Suppressor macrophage (primary cell): ENCODE measurements around the gene MAP3K20.

ENCODE experiments used
- DNase-seq, 4 experiments: peaks; one replicate each; pipeline ENCODE4 v3.0.0-alpha.2; 2020 to 2022

Gene MAP3K20

GRCh38 chr2:173235947-173236803, 160.5 kb downstream of the MAP3K20 start:
- DNase-seq: no peak

GRCh38 chr2:173238385-173238784, 162.7 kb downstream of the MAP3K20 start:
- DNase-seq: no peak

- no peak for DNase-seq
Observed at GRCh38 chr2:173238831-173239230, 163.2 kb downstream of the MAP3K20 start.

- no peak for DNase-seq
Observed at GRCh38 chr2:173239644-173240043, 164.0 kb downstream of the MAP3K20 start.

- DNase-seq: no peak
Observed at GRCh38 chr2:173240083-173240482, 164.4 kb downstream of the MAP3K20 start.

- no peak for DNase-seq
Observed at GRCh38 chr2:173241643-173242042, 166.0 kb downstream of the MAP3K20 start.

GRCh38 chr2:173247156-173247555, 171.5 kb downstream of the MAP3K20 start:
- no peak for DNase-seq

GRCh38 chr2:173248381-173248780, 172.7 kb downstream of the MAP3K20 start:
- no peak for DNase-seq

- DNase-seq: no peak
Observed at GRCh38 chr2:173249661-173250641, 174.3 kb downstream of the MAP3K20 start.

- DNase-seq: no peak
Observed at GRCh38 chr2:173251225-173251624, 175.6 kb downstream of the MAP3K20 start.

GRCh38 chr2:173252581-173252980, 176.9 kb downstream of the MAP3K20 start:
- no peak for DNase-seq

GRCh38 chr2:173254659-173255058, 179.0 kb downstream of the MAP3K20 start:
- no peak for DNase-seq

GRCh38 chr2:173258701-173259100, 183.1 kb downstream of the MAP3K20 start:
- DNase-seq: no peak

GRCh38 chr2:173262356-173262755, 186.7 kb downstream of the MAP3K20 start:
- DNase-seq: peak; percentile 15 to 55 (median 48)

- no peak for DNase-seq
Observed at GRCh38 chr2:173264151-173264550, 188.5 kb downstream of the MAP3K20 start.

- DNase-seq: peak; percentile 83 to 92 (median 86)
Observed at GRCh38 chr2:173264603-173265366, 189.1 kb downstream of the MAP3K20 start.

- no peak for DNase-seq
Observed at GRCh38 chr2:173271135-173271534, 195.5 kb downstream of the MAP3K20 start.

- no peak for DNase-seq
Observed at GRCh38 chr2:173271825-173272224, 196.2 kb downstream of the MAP3K20 start.

- DNase-seq: no peak
Observed at GRCh38 chr2:173272849-173273248, 197.2 kb downstream of the MAP3K20 start.

- peak in 2 of 4 experiments; percentile 49 to 53 for DNase-seq
Observed at GRCh38 chr2:173278794-173279526, 203.3 kb downstream of the MAP3K20 start.

GRCh38 chr2:173279527-173279868, 203.9 kb downstream of the MAP3K20 start:
- DNase-seq: no peak

- DNase-seq: no peak
Observed at GRCh38 chr2:173280853-173281252, 205.2 kb downstream of the MAP3K20 start.
